Epithelial cell of esophagus (primary cell): ENCODE measurements around the gene KRTAP1-3.
"Not testable (repeated sequence)": the region's sequence is repeated elsewhere in the genome, so short reads cannot be mapped to it uniquely, and the experiment has no call there.

ENCODE experiments used
- DNase-seq: peaks from one replicate; pipeline ENCODE4 v3.0.0; 2010; ENCODE audit warnings: low read depth
- H3K4me3 ChIP-seq: 2 replicates; pipeline ENCODE4 v1.5.1; 2011; ENCODE audit warnings: mild to moderate bottlenecking, low read length, control low read depth
- TF ChIP-seq, protein P1 (sequence below): IDR thresholded peaks from 2 replicates; pipeline ENCODE4 v1.5.1; 2011; ENCODE audit warnings: low read depth, mild to moderate bottlenecking, low read length, control low read depth, inconsistent platforms; ENCODE audit not compliant: insufficient read depth; ENCODE audit errors: missing control alignments

The KRTAP1-3 gene, protein sequence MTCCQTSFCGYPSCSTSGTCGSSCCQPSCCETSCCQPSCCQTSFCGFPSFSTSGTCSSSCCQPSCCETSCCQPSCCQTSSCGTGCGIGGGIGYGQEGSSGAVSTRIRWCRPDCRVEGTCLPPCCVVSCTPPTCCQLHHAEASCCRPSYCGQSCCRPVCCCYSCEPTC

DNA sequence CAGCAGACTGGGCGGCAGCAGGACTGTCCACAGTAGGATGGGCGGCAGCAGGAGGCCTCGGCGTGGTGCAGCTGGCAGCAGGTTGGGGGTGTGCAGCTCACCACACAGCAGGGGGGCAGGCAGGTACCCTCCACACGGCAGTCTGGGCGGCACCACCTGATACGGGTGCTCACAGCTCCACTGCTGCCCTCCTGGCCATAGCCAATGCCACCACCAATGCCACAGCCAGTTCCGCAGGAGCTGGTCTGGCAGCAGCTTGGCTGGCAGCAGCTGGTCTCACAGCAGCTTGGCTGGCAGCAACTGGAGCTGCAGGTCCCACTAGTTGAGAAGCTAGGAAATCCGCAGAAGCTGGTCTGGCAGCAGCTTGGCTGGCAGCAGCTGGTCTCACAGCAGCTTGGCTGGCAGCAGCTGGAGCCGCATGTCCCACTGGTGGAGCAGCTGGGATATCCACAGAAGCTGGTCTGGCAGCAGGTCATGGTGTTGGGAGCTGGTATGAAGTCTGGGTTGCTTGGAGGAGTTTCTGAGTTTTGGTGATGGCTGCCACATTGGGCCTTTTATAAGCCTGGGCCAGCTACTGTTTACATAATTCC is at the start of gene KRTAP1-3:
Gene KRTAP1-3 (minus strand): TSS at position 529 of the 590 bp plus-strand sequence. CDS start 53 bp downstream, at position 476.
- H3K4me3 ChIP-seq, DNase-seq: not testable (repeated sequence)

DNA sequence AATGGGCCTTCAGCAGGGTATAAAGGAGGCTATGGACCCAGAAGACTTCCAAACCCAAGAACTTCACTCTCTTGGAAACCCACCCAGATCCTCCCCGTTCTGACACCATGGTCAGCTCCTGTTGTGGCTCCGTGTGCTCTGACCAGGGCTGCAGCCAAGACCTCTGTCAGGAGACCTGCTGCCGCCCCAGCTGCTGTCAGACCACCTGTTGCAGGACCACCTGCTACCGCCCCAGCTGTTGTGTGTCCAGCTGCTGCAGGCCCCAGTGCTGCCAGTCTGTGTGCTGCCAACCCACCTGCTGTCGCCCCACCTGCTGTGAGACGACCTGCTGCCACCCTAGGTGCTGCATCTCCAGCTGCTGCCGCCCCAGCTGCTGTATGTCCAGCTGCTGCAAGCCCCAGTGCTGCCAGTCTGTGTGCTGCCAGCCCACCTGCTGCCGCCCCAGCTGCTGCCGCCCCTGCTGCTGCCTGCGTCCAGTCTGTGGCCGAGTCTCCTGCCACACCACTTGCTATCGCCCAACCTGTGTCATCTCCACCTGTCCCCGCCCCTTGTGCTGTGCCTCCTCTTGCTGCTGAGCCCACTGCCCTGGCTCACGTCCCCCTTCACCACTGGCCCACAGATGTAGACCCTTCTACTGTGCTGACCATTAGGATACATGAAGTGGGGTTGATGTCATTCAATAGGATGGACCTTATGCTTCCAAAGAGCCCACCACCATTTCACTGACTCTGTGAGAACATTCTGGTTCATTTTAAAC is 49.6 kb upstream of the KRTAP1-3 start, which contains the start of gene KRTAP4-7:
Gene KRTAP4-7 (plus strand): TSS at position 51 of the 757 bp plus-strand sequence. CDS start 57 bp downstream, at position 108.
- H3K4me3 ChIP-seq: not testable (repeated sequence)

DNA sequence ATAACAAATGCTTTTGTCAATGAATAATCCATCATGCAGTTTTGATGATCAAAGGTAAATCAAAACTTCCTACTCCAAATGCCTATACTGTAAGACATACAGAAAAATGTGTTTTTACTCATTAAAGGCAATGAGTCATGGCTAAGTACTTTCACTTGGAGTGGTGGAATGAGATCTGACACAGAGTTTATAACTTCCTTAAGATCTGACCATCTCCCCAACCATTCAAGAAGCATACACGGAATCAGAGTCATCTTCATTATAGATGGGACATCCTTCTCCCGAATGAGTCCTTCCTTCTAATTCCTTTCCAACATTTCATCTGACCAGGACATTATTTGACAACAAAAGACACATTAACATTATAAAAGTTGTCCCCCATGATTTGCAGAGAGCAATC is 48.8 kb upstream of the KRTAP1-3 start:
- not testable (repeated sequence) for H3K4me3 ChIP-seq
- peak; percentile 49 for DNase-seq

More for the DNA sequence above, 49.6 kb upstream of the KRTAP1-3 start, which contains the start of gene KRTAP4-7:
- not testable (repeated sequence) for DNase-seq

DNA sequence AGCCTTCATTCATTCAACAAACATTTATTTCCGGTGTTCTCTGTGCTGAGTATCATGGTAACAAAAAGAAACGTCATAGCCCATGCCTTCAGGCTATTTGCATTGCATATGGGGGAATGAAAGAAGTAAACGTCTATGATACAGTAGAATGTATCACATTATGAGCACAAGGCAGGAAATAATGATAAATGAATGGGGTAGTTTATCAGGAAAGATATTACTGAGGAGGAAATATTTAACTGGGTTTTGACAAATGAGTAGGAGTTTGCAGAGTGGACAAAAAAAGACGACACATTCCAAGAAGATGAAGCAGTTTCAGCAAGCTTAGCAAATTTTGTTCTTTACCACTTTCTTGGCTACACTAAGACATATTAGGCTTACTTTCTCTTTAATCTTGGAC is 48.0 kb upstream of the KRTAP1-3 start:
- TF ChIP-seq, protein P1, sequence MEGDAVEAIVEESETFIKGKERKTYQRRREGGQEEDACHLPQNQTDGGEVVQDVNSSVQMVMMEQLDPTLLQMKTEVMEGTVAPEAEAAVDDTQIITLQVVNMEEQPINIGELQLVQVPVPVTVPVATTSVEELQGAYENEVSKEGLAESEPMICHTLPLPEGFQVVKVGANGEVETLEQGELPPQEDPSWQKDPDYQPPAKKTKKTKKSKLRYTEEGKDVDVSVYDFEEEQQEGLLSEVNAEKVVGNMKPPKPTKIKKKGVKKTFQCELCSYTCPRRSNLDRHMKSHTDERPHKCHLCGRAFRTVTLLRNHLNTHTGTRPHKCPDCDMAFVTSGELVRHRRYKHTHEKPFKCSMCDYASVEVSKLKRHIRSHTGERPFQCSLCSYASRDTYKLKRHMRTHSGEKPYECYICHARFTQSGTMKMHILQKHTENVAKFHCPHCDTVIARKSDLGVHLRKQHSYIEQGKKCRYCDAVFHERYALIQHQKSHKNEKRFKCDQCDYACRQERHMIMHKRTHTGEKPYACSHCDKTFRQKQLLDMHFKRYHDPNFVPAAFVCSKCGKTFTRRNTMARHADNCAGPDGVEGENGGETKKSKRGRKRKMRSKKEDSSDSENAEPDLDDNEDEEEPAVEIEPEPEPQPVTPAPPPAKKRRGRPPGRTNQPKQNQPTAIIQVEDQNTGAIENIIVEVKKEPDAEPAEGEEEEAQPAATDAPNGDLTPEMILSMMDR: no peak
- peak; percentile 82 for DNase-seq
- H3K4me3 ChIP-seq: no peak overlapping the region

DNA sequence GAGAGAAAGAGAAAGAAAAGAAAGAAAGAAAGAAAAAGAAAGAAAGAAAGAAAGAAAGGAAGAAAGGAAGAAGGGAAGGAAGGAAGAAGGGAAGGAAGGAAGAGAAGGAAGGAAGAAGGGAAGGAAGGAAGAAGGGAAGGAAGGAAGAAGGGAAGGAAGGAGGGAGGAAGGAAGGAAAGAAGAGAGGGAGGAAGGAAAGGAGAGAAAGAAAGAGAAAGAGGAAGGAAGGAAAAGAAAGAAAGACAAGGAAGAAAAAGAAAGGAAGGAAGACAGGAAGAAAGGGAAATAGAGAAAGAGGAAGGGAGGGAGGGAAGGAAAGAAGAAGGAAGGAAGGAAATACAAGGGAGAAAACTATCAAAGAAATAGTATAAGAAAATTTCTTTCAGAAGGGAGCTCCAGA is 42.1 kb upstream of the KRTAP1-3 start:
- H3K4me3 ChIP-seq: no peak overlapping the region
- no peak for DNase-seq
- TF ChIP-seq, protein P1: no peak

DNA sequence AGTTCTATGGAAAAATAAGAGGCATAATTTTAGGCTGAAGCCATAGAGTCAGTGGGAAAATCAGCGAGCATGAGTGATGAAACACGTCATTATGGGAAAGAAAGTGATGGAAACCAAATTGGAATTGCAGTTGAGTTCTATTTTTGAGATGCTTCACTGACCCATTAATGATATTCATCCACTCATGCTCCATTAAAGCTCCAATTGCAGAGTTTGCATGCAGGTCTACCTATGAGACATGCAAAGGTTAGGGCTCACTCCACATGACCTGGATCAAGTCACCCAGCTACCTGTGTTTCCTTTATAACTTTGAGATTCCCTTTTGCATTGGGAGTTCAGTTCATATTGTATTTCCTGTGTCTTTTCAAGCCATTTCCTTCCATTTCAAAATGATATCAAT is 39.0 kb upstream of the KRTAP1-3 start:
- no peak for DNase-seq
- no peak overlapping the region for H3K4me3 ChIP-seq
- TF ChIP-seq, protein P1: no peak

DNA sequence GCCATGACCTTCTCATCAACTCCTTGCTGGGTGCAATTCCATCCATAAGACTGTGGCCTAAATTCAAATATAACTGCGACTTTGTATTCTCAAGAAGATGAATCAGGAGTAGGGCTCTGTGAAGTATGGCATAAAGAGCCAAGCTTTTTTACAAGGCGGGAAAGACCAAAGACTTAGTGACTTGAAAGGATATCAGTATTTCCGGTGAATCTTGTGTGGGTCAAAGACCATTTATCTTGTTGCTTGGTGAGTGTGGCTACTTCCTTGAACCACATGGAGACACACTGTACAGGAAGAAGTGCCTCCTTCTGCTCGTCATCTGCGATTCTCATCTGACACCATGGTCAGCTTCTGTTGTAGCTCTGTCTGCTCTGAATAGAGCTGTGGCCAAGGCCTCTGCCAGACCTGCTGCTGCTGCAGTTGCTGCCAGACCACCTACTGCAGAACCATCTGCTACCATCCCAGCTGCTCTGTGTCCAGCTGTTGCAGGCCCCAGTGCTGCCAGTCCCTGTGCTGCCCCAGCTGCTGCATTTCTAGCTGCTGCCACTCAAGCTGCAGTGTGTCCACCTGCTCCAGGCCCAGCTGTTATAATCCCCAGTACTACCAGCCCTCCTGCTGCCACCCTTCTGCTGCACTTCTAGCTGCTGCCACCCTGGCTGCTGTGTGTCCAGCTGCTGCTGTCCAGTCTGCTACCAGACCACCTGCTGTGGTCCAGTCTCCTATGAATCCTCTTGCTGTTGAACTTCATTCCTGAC is 37.1 kb upstream of the KRTAP1-3 start:
- TF ChIP-seq, protein P1: no peak
- H3K4me3 ChIP-seq: no peak overlapping the region
- no peak for DNase-seq

DNA sequence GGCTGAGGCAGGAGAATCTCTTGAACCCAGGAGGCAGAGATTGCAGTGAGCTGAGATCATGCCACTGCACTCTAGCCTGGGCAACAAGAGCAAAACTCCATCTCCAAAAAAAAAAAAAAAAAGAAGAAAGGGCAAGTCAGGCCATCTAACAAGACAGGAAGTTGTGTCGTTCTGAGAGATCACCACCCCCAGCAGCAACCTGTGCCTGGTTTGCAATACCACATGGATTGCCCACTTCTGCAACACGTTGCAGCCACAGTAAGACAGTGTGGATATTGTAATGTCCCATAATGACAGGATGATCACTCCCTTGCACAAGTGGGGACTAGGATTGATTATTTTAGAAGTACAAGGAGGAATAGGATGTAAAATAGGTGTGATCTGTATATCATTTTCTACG is 34.4 kb upstream of the KRTAP1-3 start:
- no peak overlapping the region for H3K4me3 ChIP-seq
- TF ChIP-seq, protein P1: no peak
- no peak for DNase-seq
